ENCODE measurements around the gene CAMSAP2. TPM values are rescaled to one million over a fixed set of nuclear protein-coding genes. Genes with fewer than 3 reads are reported as not detected.
A peak's percentile ranks its signal among the peaks of the same experiment; 100 is the strongest.

Gene CAMSAP2
- total RNA-seq, 1 donor from 2014 or later: 27.9 TPM

- DNase-seq (ENCODE audit: low spot score, unreplicated experiment): no peak
- Mint-ChIP-seq H3K36me3 (ENCODE audit: insufficient read depth) (peaks cover 7% of the 10 kb centered on the region), H3K4me3 (ENCODE audit: low read depth) (no peak overlapping the region), H3K4me1 (ENCODE audit: low read depth) (no peaks in the 10 kb centered on the region), H3K9me3 (ENCODE audit: low read depth) (no peaks in the 10 kb centered on the region), H3K27ac (no peak overlapping the region), H3K27me3 (no peaks in the 10 kb centered on the region)
- TF ChIP-seq CTCF (IDR thresholded peaks at IDR 0.05; ENCODE audit: unreplicated experiment): no peak
Observed at GRCh38 chr1:200819726-200820125, 81.0 kb downstream of the CAMSAP2 start.

- H3K9me3 Mint-ChIP-seq (ENCODE audit: low read depth): peaks cover 4% of the 10 kb centered on the region
Observed at GRCh38 chr1:200831091-200831490, 92.4 kb downstream of the CAMSAP2 start.

GRCh38 chr1:200834383-200834782, 95.7 kb downstream of the CAMSAP2 start:
- no peak for DNase-seq (ENCODE audit: low spot score, unreplicated experiment)
- Mint-ChIP-seq H3K27ac (no peak overlapping the region), H3K36me3 (ENCODE audit: insufficient read depth) (peaks cover 22% of the 10 kb centered on the region), H3K27me3 (no peaks in the 10 kb centered on the region), H3K4me3 (ENCODE audit: low read depth) (no peak overlapping the region), H3K9me3 (ENCODE audit: low read depth) (peaks cover 10% of the 10 kb centered on the region), H3K4me1 (ENCODE audit: low read depth) (peaks cover 12% of the 10 kb centered on the region)
- no peak for TF ChIP-seq CTCF (IDR thresholded peaks at IDR 0.05; ENCODE audit: unreplicated experiment)

More at GRCh38 chr1:200831091-200831490, 92.4 kb downstream of the CAMSAP2 start:
- no peak for DNase-seq (ENCODE audit: low spot score, unreplicated experiment)
- Mint-ChIP-seq H3K4me1 (ENCODE audit: low read depth) (peaks cover 18% of the 10 kb centered on the region), H3K27ac (no peak overlapping the region), H3K4me3 (ENCODE audit: low read depth) (no peak overlapping the region), H3K36me3 (ENCODE audit: insufficient read depth) (peaks cover 11% of the 10 kb centered on the region), H3K27me3 (no peaks in the 10 kb centered on the region)
- TF ChIP-seq CTCF (IDR thresholded peaks at IDR 0.05; ENCODE audit: unreplicated experiment): no peak

GRCh38 chr1:200836213-200836612, 97.5 kb downstream of the CAMSAP2 start:
- no peak for TF ChIP-seq CTCF (IDR thresholded peaks at IDR 0.05; ENCODE audit: unreplicated experiment)
- H3K27ac Mint-ChIP-seq: no peak overlapping the region
- DNase-seq (ENCODE audit: low spot score, unreplicated experiment): no peak

GRCh38 chr1:200837931-200838571, 99.4 kb downstream of the CAMSAP2 start:
- Mint-ChIP-seq H3K27ac (peak overlapping the region; percentile 50), H3K36me3 (ENCODE audit: insufficient read depth) (peaks cover 29% of the 10 kb centered on the region)
- peak; percentile 52 for TF ChIP-seq CTCF (IDR thresholded peaks at IDR 0.05; ENCODE audit: unreplicated experiment)

More at GRCh38 chr1:200836213-200836612, 97.5 kb downstream of the CAMSAP2 start:
- Mint-ChIP-seq H3K36me3 (ENCODE audit: insufficient read depth) (peaks cover 25% of the 10 kb centered on the region), H3K27me3 (no peaks in the 10 kb centered on the region), H3K4me3 (ENCODE audit: low read depth) (no peak overlapping the region), H3K4me1 (ENCODE audit: low read depth) (peaks cover 3% of the 10 kb centered on the region), H3K9me3 (ENCODE audit: low read depth) (peaks cover 10% of the 10 kb centered on the region)

More at GRCh38 chr1:200837931-200838571, 99.4 kb downstream of the CAMSAP2 start:
- no peak for DNase-seq (ENCODE audit: low spot score, unreplicated experiment)
- Mint-ChIP-seq H3K9me3 (ENCODE audit: low read depth) (peaks cover 10% of the 10 kb centered on the region), H3K4me3 (ENCODE audit: low read depth) (no peak overlapping the region), H3K27me3 (no peaks in the 10 kb centered on the region), H3K4me1 (ENCODE audit: low read depth) (no peaks in the 10 kb centered on the region)
